ENCODE measurements around the gene DGKD. TPM values are rescaled to one million over a fixed set of nuclear protein-coding genes. Genes with fewer than 3 reads are reported as not detected.

Gene DGKD
- total RNA-seq, 1 donor from 2014 or later = 10.3 TPM

- TF ChIP-seq CTCF (conservative IDR thresholded peaks at IDR 0.05; ENCODE audit: low read depth, low read length) = no peak
- no peak for DNase-seq (ENCODE audit: low read depth)
- H3K4me3 ChIP-seq (ENCODE audit: low read depth, low read length) = no peak overlapping the region
Observed at GRCh38 chr2:233410196-233410760, 56.0 kb downstream of the DGKD start.

- H3K4me3 ChIP-seq (ENCODE audit: low read depth, low read length) = no peak overlapping the region
- DNase-seq (ENCODE audit: low read depth) = no peak
- TF ChIP-seq CTCF (conservative IDR thresholded peaks at IDR 0.05; ENCODE audit: low read depth, low read length) = no peak
Observed at GRCh38 chr2:233411162-233411561, 56.9 kb downstream of the DGKD start.

DNA sequence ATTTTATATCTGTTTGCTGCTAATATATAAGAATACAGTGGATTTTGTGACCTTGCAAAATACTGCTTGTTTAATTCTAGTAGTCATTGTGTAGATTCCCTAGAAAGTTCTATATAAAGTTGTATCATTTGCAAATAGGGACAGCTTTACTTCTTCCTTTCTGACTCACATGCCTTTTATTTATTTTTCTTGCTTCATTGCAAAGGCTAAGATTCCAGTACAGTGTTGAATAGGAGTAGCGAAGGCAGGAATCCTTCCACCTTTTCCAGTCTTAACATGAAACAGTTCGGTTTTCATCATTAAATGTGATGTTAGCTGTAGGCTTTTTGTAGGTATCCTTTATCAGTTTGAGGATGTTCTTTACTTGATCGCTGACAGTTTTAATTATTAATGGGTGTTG is 58.1 kb downstream of the DGKD start:
- no peak for DNase-seq (ENCODE audit: low read depth)
- TF ChIP-seq CTCF (conservative IDR thresholded peaks at IDR 0.05; ENCODE audit: low read depth, low read length) = no peak
- no peak overlapping the region for H3K4me3 ChIP-seq (ENCODE audit: low read depth, low read length)

DNA sequence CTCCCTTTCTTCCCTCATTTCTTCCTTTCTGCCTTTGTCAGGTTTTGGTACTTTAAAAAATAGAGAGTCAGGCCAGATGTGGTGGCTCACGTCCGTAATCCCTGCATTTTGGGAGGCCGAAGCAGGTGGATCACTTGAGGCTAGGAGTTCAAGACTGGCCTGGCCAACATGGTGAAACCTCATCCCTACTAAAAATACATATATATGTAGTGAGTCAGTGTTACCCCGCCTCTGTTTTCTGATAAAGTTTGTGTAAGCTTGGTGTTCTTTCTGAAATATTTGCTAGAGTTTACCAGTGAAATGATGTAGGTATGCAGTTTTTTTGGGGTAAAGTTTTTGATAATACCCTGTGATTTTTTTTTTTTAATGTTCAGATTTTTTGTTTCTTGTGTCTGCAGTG is 58.8 kb downstream of the DGKD start:
- H3K4me3 ChIP-seq (ENCODE audit: low read depth, low read length) = no peak overlapping the region
- TF ChIP-seq CTCF (conservative IDR thresholded peaks at IDR 0.05; ENCODE audit: low read depth, low read length) = no peak
- no peak for DNase-seq (ENCODE audit: low read depth)

DNA sequence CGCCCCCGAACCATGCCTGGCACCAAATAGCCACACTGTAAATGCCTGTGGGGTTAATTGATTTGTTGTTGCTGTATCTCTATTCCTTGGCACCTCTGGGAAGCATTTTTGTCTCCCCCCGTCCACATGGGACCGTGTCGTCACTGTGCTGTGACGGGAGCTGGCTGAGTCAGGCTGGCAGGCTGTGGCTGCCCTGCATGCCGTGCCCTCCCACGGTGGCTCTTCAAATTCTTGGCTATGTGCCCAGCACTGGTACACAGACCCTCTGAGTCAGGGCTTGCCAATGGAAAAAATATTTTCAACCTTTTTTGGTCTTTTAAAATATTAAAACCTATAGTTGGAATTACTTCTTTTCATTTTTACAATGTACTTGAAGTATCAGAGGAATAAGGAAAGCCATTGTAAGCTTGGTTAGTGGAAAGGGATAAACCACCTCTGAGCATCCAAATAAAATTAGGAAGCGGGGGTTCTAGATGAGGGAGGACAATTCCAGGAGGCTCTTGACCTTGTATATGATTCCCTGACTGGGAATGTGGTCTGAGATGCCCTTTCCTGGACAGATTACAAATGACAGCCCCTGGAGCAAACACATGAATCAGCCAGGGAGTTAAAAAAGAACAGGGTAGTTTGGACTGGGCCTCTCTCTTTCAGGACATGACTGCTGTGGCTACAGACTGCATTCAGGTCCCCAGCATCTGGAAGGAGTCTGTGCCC is 59.4 kb downstream of the DGKD start:
- no peak for TF ChIP-seq CTCF (conservative IDR thresholded peaks at IDR 0.05; ENCODE audit: low read depth, low read length)
- H3K4me3 ChIP-seq (ENCODE audit: low read depth, low read length) = no peak overlapping the region
- peak; percentile 81 for DNase-seq (ENCODE audit: low read depth)

- no peak for DNase-seq (ENCODE audit: low read depth)
- H3K4me3 ChIP-seq (ENCODE audit: low read depth, low read length) = no peak overlapping the region
- no peak for TF ChIP-seq CTCF (conservative IDR thresholded peaks at IDR 0.05; ENCODE audit: low read depth, low read length)
Observed at GRCh38 chr2:233414273-233414654, 60.0 kb downstream of the DGKD start.
